CD1c-positive myeloid dendritic cell (primary cell): ENCODE measurements around the gene GRID2.

Experiments
- DNase-seq: peaks from one replicate; pipeline ENCODE4 v3.0.0-alpha.2; 2016; ENCODE audit errors: extremely low spot score

Gene GRID2

DNA sequence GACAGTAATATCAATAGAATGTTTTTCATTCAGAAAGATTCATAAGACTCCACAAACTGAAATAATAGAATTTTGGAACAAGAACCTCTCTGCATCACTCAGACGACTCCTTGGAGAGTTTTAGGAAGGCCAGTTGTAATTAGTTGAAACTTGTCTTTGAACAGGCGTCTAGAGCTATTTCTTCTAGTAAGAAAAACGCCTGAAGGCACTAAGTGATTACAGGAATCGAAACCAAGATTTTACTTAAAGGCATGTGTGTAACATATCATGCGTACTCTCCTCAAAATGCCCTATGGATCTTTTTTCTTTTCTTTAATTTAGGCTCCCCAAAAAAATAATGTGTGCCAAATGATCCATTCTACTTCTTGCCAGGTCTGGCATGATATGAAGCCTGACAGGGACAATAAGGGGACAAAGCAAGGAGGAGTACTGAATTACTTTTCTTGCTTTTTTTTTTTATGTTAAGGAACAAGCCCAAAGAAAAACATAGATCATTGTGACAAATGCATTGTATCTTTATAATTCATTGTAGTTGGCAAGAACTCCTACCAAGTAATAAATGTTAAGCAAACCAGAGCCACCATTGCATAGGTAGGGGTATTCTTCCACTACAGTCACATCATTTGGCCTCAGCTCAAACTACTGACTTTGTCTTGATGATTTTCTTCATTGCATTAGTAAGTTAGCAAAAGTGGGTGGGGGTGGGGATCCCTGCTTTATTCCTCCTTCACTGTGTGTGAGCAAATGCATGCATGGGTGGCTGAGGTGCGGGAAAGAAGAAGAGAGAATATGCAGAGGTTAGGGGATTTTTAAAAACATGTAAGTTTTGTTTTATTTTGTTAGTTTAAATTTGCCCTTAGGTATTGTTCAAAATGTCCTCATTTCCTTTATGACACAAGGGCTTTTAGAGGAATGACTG lies 1444.9 kb downstream of the GRID2 start:
- DNase-seq, result no peak

DNA sequence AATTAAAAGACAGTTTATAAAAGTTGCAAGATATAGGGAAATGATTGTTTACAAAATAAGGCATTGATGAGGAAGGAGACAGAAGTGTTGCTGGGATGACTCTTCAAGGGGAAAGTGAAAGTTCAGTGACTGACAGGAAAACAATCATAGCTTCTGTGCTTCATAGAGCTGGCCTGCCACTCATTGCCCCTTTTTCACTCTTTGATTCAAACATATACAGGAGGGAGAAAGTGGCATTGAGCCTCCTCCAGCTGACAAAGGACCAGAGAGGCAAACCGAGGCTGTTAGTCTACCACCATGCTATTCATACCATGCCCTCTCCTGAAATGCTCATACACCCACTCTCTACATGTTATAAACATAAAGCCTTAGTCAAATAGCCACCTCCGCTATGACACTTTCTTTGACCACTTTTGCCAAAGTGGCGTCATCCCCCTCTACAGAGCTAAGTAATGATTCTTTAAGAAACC lies 1445.6 kb downstream of the GRID2 start:
- no peak for DNase-seq

DNA sequence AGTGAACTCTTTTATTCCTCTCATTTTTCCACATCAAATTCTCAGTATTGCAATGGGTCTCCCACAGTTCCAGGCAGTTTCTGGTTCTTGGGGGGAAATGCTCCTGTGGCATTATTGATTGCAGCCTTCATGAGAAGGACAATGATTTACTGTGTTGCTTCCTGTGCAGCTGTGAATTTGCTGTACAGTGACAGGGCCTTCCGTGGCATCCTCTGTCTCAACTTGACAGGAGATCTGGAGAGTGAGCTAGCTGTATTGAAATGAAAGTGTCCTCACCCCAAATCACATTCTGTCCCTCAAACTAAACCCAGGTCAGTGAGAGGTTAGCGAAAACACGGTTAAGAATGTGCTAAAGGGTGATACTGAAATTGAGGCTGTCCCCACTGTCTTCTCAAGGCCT lies 1447.6 kb downstream of the GRID2 start:
- no peak for DNase-seq

DNA sequence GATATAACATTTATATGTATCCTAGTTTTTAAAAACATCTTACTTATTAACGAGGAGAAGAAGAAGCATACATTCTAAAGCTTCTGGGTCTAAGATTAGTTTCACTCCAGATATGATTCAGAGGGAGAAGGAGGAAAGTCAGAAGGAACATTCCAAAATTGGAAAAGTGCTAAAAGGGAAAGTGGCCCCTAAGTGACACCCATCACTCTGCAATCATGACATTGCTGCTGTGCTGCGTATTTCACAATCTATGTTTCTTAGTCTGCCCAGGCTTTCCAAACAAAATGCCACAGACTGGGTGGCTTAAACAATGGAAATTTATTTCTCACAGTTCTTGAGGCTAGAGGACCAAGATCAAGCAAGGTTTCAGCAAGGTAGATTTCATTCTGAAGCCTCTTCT lies 1452.3 kb downstream of the GRID2 start:
- DNase-seq, result no peak

DNA sequence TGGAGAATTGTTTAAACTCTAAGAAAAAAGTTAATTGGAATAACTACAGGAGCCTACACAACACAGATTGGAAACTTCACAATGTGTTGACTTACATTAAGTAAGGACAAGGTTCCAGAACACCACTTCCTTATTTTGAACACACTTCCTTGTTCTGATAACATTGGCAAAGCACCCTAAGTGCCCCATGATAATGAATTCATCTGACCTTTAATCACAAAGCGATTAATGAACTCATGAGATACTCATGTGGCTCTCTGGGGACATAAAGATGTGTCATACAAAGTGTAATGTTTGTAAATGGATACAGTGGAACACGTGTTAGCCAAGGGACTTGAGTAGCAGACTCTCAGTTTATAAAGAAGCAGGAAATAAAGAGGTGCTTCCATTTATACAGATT lies 1455.7 kb downstream of the GRID2 start:
- peak; percentile 65 for DNase-seq

DNA sequence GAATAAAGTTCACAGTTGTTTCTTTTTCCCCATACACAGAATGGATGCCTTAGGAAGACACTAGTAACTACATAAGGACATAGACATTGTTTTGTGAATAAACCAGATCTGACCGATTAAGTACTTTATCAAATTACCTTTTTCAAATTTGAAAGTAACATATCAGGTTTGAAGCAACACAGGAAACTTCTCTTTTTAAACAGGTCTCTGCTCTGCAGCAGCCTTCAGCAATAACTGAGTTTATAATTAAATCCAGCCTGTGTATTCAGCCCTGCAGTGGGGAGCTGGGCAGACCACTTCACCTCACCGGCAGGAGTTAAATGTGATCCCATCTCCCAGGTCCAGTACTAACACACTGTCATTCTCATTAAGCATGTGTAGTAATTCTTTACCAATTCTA lies 1456.5 kb downstream of the GRID2 start:
- no peak for DNase-seq

DNA sequence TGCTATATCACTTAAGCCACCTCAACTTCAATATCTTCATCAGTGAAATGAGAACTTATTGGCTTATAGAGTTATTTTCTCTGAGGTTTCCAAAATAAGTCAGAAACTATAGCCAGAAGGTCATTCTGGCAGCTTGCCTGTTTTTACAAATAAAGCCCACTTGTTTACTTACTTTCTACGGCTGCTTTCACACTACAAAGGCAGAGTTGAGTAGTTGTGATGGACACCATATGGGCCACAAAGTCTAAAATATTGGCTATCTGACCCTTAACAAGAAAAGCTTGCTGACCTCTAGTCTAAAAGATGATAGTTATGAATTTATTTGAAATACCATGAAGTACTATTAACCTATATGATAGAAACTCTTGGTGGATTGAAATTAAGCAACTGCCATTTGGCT lies 1457.5 kb downstream of the GRID2 start:
- no peak for DNase-seq

DNA sequence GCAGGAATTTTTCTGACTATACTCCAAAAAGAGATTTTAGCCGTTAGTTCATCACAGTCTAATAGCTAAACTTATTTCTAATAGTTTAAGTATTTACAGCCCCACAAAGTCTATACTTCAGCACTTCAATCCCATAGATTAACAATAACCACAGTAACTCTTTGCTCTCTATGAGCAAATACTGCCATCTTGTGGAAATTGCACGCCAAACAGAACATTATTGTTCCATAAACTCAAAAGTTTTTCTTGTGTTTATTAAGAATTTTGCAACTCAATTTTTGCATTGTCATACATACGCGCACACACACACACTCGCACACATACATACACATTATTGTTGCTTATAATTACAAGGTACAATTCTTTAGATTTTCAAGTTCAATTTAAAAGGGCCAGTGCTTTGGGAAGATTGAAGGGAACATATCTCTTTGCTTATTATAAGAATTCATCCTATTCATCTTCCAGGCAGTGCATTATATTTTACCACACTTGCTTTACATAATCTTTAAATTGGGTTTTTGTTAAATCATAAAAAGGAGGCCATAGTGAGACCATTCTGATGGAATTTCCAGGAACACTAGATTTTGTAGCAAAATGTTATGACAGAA lies 1461.0 kb downstream of the GRID2 start:
- peak; percentile 64 for DNase-seq

DNA sequence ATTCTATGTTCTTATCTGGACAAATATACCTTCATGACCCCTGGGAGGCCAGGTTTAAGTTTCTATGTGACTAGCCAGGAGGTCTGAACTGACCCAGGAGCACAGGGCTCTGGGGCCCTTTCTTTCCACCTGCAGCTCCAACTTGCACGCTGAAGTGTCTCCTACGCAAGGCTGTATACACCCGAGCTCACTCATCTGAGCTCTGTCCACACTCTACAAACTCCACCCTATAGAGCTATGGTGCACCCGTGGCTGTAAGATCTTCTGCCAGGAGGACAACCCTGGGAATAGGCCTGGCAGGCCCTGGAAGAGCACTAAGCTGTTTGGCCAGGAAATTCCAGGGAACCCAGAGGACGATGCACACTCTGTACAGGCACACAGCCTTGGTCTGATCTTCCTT lies 1464.2 kb downstream of the GRID2 start:
- DNase-seq, result no peak

DNA sequence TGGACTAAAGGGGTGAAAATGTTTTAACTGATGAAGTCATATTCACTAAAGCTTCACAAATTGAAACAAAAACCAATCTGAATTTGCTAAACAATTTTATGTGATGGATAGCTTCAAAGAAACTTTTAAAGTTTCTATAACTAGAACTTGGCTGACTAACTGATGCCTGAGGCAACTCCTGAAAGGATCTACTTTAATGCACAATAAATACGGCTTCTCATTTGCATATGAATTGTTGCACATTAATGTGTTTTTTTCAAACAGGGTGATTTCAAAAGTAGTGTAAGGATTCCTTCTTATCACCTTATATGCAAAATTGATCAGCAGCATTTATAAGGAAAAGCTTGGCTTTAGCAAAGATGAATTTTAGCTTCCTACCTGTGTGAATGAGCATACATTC lies 1466.4 kb downstream of the GRID2 start:
- DNase-seq, result no peak

DNA sequence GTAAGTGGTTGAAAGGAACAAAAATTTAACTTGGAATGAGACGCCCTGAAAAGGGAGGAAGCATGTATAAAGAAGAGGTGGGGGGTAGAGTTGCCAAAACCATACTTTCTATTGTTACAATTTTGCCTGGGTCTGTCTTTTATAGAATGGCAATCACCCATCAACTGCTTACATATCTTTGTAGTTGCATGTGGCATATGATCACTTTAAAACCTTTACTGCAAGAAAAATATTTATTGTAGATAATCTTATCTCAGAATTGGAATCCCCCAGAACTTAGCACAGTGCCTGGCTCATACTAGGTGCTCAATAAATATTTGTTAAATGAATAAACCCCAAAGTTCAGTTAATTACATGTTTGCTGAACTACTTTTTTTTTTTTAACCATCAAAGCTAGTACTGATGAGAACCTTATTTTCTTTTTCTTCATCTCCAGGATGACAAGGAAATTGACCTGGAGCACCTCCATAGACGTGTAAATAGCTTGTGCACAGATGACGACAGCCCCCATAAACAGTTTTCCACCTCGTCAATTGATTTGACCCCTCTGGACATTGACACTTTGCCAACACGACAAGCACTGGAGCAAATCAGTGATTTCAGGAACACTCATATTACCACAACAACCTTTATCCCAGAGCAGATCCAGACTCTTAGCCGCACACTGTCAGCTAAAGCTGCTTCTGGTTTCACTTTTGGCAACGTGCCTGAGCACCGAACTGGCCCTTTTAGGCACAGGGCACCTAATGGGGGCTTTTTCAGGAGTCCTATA lies 1468.1 kb downstream of the GRID2 start:
- no peak for DNase-seq

DNA sequence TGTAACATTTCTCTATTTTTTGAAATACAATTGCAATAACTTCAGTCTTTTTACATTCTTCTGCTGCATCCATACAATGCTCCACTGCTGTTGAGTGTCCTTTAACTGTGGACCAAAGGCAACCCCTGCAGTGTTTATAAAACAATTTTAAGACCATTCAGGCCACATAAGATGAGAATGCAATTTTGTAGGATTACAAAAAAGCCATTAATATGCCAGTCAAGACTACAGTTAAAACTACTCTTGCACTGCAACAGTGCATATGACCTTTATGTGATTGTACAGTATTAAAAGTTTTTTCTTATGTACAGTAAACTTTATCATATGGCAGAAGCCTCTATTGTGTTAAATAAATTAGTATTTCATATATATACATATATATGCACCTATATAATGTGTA lies 1469.1 kb downstream of the GRID2 start:
- DNase-seq, result no peak

DNA sequence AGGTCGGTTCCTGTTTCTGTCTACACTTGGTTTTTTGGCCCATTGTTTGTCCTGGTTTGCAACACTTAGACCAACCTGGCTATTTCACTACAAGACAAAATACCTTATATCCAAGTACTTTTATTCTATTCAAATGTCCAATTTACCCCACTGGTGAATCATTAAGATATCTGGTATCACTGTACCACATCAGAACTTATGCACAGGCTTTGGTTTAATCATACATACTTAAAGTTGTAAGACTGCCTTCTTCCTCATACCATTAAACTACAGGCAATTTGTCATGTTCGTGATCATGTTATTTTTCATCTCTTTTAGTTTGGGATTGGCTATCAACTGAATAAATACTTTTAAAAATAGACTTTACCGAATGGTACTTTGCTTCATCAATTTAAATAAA lies 1471.8 kb downstream of the GRID2 start:
- no peak for DNase-seq

DNA sequence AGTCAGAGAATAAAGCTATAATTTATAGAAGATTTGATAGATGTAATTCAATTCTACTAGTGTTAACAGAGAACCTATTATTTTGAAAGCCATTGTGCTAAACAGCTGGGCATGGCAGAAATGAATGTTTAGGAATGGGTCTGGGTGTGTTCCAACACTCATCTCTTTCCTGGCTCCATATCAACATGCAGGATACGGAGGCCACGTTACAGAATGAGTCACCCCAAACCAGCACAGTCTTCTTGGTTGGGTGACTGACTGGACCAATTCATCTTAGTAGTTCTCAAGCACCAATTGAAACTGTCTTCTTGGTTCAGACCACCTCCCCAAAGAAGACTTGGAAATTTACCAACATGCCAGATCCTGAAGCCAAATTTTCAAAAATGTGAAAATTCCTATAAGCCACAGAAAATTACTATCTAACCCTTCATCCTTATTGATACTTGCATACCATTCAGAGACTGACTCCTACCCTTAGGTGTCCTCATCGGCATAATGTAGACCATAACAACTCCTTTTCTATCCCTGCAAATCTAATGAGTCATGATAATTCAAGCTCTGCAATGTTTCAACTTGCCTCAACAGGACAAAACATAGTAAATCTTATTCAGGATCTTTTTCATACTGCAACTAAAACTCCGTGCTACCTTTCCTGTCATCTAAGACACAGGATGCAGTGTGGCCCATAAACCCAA lies 1472.8 kb downstream of the GRID2 start:
- DNase-seq, result no peak

DNA sequence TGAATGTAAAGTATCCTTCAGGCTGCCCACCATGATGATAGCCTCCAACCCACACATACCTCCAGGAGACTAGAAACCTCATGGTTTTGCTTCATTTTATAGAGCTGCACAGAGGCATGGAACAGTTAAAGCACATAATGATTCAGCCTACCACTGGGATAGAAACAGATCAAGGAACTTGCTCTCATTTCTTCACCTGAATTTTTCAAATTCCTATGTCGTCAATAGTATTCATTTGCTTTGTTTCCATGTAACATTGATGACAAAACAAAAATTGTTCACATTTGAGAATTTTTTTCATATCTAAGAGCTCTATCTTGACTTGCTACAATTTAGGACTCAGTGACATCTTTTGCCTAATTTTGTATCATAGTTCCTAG lies 1473.3 kb downstream of the GRID2 start:
- DNase-seq, result no peak

DNA sequence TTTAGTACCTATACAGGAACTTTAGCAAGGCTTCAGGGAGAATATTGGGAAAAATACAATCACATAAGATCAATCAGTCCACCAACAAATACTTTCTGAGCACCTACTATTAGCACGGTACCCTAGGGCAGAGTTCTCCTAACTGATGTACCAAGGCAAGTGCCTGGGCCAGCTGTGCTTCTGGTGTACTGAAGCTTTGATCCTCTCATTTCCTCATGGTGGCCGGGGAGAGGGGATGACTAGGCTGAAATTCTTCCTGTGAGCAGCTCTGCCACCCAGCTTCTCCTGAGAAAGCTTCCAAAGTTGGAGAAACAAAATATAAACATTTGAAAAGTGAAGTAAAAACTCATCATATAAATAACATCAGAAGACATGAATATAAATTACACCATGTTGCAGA lies 1475.5 kb downstream of the GRID2 start:
- DNase-seq, result no peak

DNA sequence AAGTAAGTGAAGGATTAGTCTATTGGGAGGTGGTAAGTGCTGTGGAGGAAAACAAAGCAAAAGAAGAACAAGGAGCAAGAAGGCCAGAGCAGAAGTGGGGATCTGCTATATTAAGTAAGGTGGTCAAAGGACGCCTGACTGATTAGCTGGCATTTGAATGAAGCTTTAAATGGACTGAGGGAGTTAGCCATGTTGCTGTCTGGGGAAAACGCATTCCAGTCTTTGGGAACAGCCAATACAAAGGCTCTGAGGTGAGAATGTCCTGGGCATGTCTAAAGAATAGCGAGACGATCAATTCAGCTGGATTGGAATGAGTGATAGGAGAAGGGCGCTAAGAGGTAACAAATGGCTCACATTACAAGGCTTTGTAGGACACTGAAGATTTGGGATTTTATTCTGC lies 1476.3 kb downstream of the GRID2 start:
- DNase-seq, result no peak

DNA sequence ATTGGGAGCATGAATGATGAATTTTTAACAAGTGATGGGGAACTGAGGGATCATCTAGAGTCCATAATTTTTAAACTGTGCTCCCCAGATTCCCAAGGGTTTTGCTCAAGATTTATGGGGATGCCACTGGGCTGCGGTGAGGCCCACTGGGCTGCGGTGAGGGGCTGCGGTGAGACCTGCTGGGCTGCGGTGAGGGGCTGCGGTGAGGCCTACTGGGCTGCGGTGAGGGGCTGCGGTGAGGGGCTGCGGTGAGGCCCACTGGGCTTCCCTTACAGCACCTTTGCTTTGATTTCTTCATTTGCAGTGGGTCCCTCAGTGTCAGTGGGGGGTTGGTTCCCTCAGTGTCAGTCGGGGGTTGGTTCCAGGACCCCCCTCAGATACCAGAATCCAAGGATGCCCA lies 1477.4 kb downstream of the GRID2 start:
- DNase-seq, result no peak

DNA sequence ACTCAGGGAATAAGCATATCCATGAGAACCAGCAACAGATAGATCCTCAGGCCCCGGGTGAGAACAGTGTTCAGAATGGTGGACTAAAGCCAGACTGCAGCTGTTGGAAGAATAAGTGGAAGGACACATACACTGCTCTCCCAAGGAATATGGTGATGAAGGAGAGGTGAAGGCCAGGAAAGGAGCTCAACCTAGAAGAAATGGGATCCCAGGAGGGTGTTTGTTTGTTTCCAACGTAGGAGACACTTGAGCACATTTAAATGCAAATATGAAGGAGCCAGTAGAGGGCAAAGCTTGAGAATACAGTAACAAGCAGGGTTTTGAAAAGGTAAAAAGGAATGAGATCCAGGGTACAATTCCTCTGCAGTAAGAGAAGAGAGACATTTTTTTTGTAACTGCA lies 1482.4 kb downstream of the GRID2 start:
- no peak for DNase-seq

DNA sequence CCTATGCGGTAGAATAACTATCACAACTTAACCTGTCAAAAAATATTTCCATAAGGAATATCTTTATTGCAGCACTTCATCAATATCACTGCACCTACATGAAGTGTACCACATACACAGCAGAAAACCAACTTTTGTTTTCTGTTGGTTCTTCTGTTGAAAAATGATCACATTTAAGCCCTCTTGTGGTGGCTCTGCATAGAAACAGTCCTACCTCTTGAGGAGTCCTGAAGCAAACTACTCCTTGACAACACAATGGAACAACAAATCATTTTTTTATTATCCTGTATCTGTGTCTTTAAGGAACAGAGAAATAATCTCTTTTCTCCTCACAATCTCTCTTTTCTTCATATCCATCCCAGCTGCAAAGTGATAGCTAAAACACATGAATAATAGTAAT lies 1484.9 kb downstream of the GRID2 start:
- DNase-seq, result no peak

DNA sequence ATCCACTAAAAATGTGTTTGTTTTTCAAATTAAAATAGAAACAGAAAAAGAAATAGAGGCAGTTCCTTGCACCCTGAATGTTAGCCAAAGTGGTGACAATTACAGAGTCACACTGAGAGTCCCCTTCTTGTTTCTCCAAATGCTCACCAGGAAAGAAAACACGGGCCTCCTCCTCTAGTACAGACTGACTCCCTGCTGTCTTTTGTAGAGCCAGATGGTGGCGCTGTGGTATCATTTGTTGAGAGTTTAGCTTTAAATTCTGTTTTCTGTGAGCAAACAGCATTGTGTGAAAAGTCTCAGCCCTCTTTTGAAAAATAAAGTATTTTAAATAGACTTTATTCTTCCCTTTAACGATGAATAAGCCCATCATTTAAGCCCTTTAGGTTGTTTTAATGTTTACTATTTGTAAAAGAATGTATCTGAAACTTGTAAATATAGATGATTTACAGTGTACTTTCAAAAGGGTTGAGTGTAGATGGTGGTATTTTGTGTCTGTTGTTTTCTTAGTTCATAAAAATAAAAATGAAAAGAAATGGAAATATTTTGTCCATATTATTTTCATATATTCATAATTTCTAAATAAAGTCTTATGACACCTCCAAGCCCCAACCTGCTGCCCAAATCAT lies 1487.9 kb downstream of the GRID2 start:
- DNase-seq, result peak; percentile 68

DNA sequence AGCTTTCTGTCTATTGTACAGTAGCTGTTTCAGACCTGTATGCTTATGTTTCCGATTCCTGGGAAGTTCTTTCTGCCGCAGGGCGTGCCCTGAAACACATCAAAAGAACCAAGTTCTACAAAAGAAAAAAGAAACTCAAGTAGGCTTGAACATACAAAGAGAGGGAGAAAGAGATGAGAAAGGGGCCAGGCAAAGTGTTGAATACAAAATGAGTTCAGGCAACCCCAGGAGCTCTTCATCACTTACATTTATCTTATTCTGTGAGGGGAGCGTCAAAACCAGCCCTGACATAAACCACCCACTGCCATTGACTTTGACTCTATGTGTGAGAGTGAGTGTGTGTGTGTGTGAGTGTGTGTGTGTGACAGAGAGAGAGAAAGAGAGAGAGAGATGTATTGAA lies 1498.3 kb downstream of the GRID2 start:
- DNase-seq, result no peak
